Activated effector memory CD4-positive, alpha-beta T cell treated with Interleukin-2 at 50 U/mL for 16 hours (primary cell): ENCODE data around the gene PRELID2.
A peak's percentile ranks its signal among the peaks of the same experiment; 100 is the strongest.
"Not testable (repeated sequence)": the region's sequence is repeated elsewhere in the genome, so short reads cannot be mapped to it uniquely, and the experiment has no call there.

Source experiments
- DNase-seq: peaks from one replicate; pipeline ENCODE4 v3.0.0-alpha.2; 2020

Gene PRELID2

GRCh38 chr5:145834917-145835847 lies at the start of gene PRELID2:
Gene PRELID2 (minus strand): TSS chr5:145835342. CDS start chr5:145835251, 91 bp downstream.
- peak; percentile 28 for DNase-seq

GRCh38 chr5:145874765-145875164 lies 39.6 kb upstream of the PRELID2 start:
- no peak for DNase-seq

- no peak for DNase-seq
Measured at GRCh38 chr5:145872914-145873313, 37.8 kb upstream of the PRELID2 start, which contains the start of gene GRXCR2. Gene GRXCR2 (minus strand): TSS chr5:145873014. CDS start chr5:145872968, 46 bp downstream.

GRCh38 chr5:145872486-145872885 lies 37.3 kb upstream of the PRELID2 start:
- DNase-seq = no peak

GRCh38 chr5:145869753-145870152 lies 34.6 kb upstream of the PRELID2 start:
- DNase-seq = no peak

- DNase-seq = no peak
Measured at GRCh38 chr5:145867806-145868205, 32.7 kb upstream of the PRELID2 start.

- DNase-seq = not testable (repeated sequence)
Measured at GRCh38 chr5:145864432-145864831, 29.3 kb upstream of the PRELID2 start.

- no peak for DNase-seq
Measured at GRCh38 chr5:145863003-145863402, 27.9 kb upstream of the PRELID2 start.

GRCh38 chr5:145859897-145860296 lies 24.8 kb upstream of the PRELID2 start:
- no peak for DNase-seq

- DNase-seq = no peak
Measured at GRCh38 chr5:145859453-145859852, 24.3 kb upstream of the PRELID2 start.

- no peak for DNase-seq
Measured at GRCh38 chr5:145858959-145859358, 23.8 kb upstream of the PRELID2 start.

- no peak for DNase-seq
Measured at GRCh38 chr5:145856285-145856818, 21.2 kb upstream of the PRELID2 start.

GRCh38 chr5:145855763-145856267 lies 20.7 kb upstream of the PRELID2 start:
- DNase-seq = no peak

GRCh38 chr5:145854651-145855258 lies 19.6 kb upstream of the PRELID2 start:
- DNase-seq = no peak

- DNase-seq = no peak
Measured at GRCh38 chr5:145853781-145854376, 18.7 kb upstream of the PRELID2 start.

- no peak for DNase-seq
Measured at GRCh38 chr5:145852990-145853389, 17.8 kb upstream of the PRELID2 start.

- DNase-seq = no peak
Measured at GRCh38 chr5:145848854-145849253, 13.7 kb upstream of the PRELID2 start.

- DNase-seq = no peak
Measured at GRCh38 chr5:145847499-145848497, 12.7 kb upstream of the PRELID2 start.

GRCh38 chr5:145846081-145846480 lies 10.9 kb upstream of the PRELID2 start:
- no peak for DNase-seq

GRCh38 chr5:145841299-145841698 lies 6.2 kb upstream of the PRELID2 start:
- DNase-seq = no peak

- no peak for DNase-seq
Measured at GRCh38 chr5:145840458-145841132, 5.5 kb upstream of the PRELID2 start.
